Small intestine (tissue), 7 donors: ENCODE results near the gene ZFC3H1. TPM values are rescaled to one million over a fixed set of nuclear protein-coding genes. Genes with fewer than 3 reads are reported as not detected.

Experiments used
- DNase-seq, 2 donors: peaks; one replicate each; pipeline versions ENCODE4 v3.0.0 to v3.0.0-alpha.2; 2013
- FAIRE-seq: peaks from 2 replicates; lab custom pipeline; 2012; peaks lifted over from hg19 to GRCh38; lab: Jason Lieb, UNC
- H3K27ac ChIP-seq, 3 donors: one replicate each; pipeline ENCODE4 v1.5.1; 2013; ENCODE audit warnings: low read length in 2 of 3, mild to moderate bottlenecking in 2 of 3, control low read depth in 1 of 3, inconsistent platforms in 1 of 3, low read depth in 1 of 3, moderate library complexity in 1 of 3
- H3K27me3 ChIP-seq, 3 donors: one replicate each; pipeline ENCODE4 v1.6.1; 2013; ENCODE audit warnings: low read length in 3 of 3, inconsistent platforms in 1 of 3; ENCODE audit not compliant: control insufficient read depth in 3 of 3, insufficient read depth in 3 of 3
- H3K36me3 ChIP-seq, 3 donors: one replicate each; pipeline ENCODE4 v1.6.1; 2013; ENCODE audit warnings: low read length in 3 of 3, inconsistent platforms in 1 of 3, low read depth in 1 of 3, mild to moderate bottlenecking in 1 of 3, moderate library complexity in 1 of 3; ENCODE audit not compliant: control insufficient read depth in 3 of 3, insufficient read depth in 2 of 3
- H3K4me1 ChIP-seq, 3 donors: one replicate each; pipeline ENCODE4 v1.6.1; 2013; ENCODE audit warnings: low read length in 2 of 3, inconsistent platforms in 1 of 3, low read depth in 1 of 3, mild to moderate bottlenecking in 1 of 3, moderate library complexity in 1 of 3; ENCODE audit not compliant: control insufficient read depth in 3 of 3, insufficient read depth in 2 of 3
- H3K4me3 ChIP-seq, 3 donors: one replicate each; pipeline ENCODE4 v1.5.1; 2013; ENCODE audit warnings: low read length in 3 of 3, control low read depth in 1 of 3, inconsistent platforms in 1 of 3, low read depth in 1 of 3, mild to moderate bottlenecking in 1 of 3, moderate library complexity in 1 of 3
- H3K9me3 ChIP-seq, 2 donors: one replicate each; pipeline ENCODE4 v1.6.1; 2013; ENCODE audit warnings: low read depth in 1 of 2, low read length in 1 of 2; ENCODE audit not compliant: control insufficient read depth in 2 of 2, insufficient read depth in 1 of 2
- WGBS, 3 donors: extraction: QIAGEN DNeasy Blood & Tissue Kit; methylation state at CpG; one replicate each; pipeline ENCODE4 v1.1.7; 2013; 5-methylcytosine and 5-hydroxymethylcytosine counted together
- polyA plus RNA-seq, 4 donors: library from polyadenylated mRNA; stranded (reverse) in 3 of 4; unstranded in 1 of 4; fragments of 200-250 nt in 3 of 4; fragments of 120-200 nt in 1 of 4; gene quantifications; one replicate each; pipeline versions ENCODE4 v1.2.1 to v1.2.3, GENCODE V29; 2013
- donor health status: healthy with polysubstance abuse.
- donor health status: control.
- donor health status: control.
- donor health status: Bipolar disorder and iron deficiency.
- donor health status: healthy.

The ZFC3H1 gene
- polyA plus RNA-seq, 4 donors: 10.5 to 74.6 (median 11.3) TPM

GRCh38 chr12:71685914-71686657, 22.4 kb upstream of the ZFC3H1 start, which contains the start of gene TMEM19:
Gene TMEM19, plus strand, starts transcription at chr12:71686082. Its CDS starts 599 bp downstream, at chr12:71686681.
- H3K4me3 ChIP-seq: peak within 1 kb of the TSS; percentile 53 to 85 (median 77)
- H3K27ac ChIP-seq: peak within 1 kb of the TSS; percentile 83 to 97 (median 88)
- peak; percentile 93 to 96 for DNase-seq
- no peaks in the 10 kb centered on the region for H3K27me3 ChIP-seq
- FAIRE-seq: no peak
- H3K36me3 ChIP-seq: no peaks in the 10 kb centered on the region
- 0% methylated on average over 55 to 63 of the region's 63 CpGs for WGBS, 3 donors
- peaks cover 0 to 4% (median 1%) of the 10 kb centered on the region in 3 donors for H3K4me1 ChIP-seq
- H3K9me3 ChIP-seq: no peaks in the 10 kb centered on the region

- DNase-seq (no peak), FAIRE-seq (no peak)
- 6 to 24% (median 20%) methylated on average over 19 of the region's 19 CpGs for WGBS, 3 donors
- Histone ChIP-seq H3K27ac (peak overlapping the region; percentile 83 to 97 (median 88)), H3K4me1 (peaks cover 0 to 4% (median 1%) of the 10 kb centered on the region in 3 donors), H3K9me3 (no peaks in the 10 kb centered on the region), H3K36me3 (no peaks in the 10 kb centered on the region), H3K27me3 (no peaks in the 10 kb centered on the region), H3K4me3 (peak overlapping the region; percentile 53 to 85 (median 77))
Observed at GRCh38 chr12:71685312-71685906, 21.8 kb upstream of the ZFC3H1 start.

DNA sequence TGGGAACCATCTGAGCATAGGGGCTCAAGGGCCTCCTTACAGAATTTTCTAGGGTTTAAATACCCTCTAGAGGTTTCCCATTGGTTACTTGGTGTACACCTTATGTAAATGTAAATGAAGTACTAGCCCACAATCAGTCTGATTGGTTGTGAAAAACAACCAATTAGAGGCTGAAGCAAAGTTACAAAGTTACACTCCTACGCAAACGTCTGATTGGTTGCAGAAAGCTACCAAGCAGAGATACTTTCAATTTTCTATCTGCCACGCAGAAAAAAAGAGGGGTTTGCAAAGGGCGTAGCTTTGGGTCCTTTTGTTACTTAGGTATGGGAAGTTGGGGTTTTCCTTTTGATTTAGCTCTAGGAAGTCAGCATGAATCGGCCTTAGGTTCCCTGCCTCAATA, 20.4 kb upstream of the ZFC3H1 start:
- no peaks in the 10 kb centered on the region for H3K9me3 ChIP-seq
- H3K27ac ChIP-seq: no peak overlapping the region
- peak in 1 of 2 donors; percentile 7 for DNase-seq
- no peaks in the 10 kb centered on the region for H3K27me3 ChIP-seq
- no peak for FAIRE-seq
- 62 to 73% (median 67%) methylated on average over 5 of the region's 5 CpGs for WGBS, 3 donors
- H3K36me3 ChIP-seq: no peaks in the 10 kb centered on the region
- H3K4me1 ChIP-seq: peaks cover 0 to 4% (median 1%) of the 10 kb centered on the region in 3 donors
- H3K4me3 ChIP-seq: no peak overlapping the region

- DNase-seq: no peak
- H3K27ac ChIP-seq: no peak overlapping the region
- H3K4me1 ChIP-seq: peaks cover 0 to 4% (median 1%) of the 10 kb centered on the region in 3 donors
- H3K36me3 ChIP-seq: no peaks in the 10 kb centered on the region
- 84 to 94% (median 89%) methylated on average over 5 of the region's 5 CpGs for WGBS, 3 donors
- H3K27me3 ChIP-seq: no peaks in the 10 kb centered on the region
- no peak overlapping the region for H3K4me3 ChIP-seq
- H3K9me3 ChIP-seq: no peaks in the 10 kb centered on the region
- FAIRE-seq: no peak
Observed at GRCh38 chr12:71683633-71684032, 20.0 kb upstream of the ZFC3H1 start.

DNA sequence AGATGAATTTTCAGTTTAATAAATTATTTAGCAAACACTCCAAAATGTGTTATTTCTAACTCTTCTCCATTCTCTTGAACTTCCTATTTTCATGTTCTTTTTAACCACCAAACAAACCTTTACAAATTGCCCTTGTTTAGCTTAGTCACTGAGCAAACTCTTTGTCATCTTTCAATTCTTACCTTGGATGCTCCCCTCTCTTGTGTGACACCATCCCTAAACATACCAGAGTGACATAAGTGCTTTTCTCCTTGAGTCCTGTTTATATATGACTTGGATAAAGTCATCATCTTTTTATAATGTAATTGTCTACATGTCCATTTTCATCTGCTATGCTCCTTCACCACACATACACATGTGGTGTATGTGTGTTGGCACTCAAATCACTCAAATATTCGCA, 18.8 kb upstream of the ZFC3H1 start:
- Histone ChIP-seq H3K36me3 (no peaks in the 10 kb centered on the region), H3K4me1 (peaks cover 0 to 4% (median 0%) of the 10 kb centered on the region in 3 donors), H3K27me3 (no peaks in the 10 kb centered on the region), H3K9me3 (no peaks in the 10 kb centered on the region), H3K27ac (no peak overlapping the region), H3K4me3 (no peak overlapping the region)
- DNase-seq (no peak), FAIRE-seq (no peak)
- WGBS, 3 donors: 89 to 93% (median 90%) methylated on average over 1 of the region's 1 CpG

- H3K4me1 ChIP-seq: no peaks in the 10 kb centered on the region
- DNase-seq (peak; percentile 21 to 28), FAIRE-seq (no peak)
- H3K9me3 ChIP-seq: no peaks in the 10 kb centered on the region
- H3K27me3 ChIP-seq: no peaks in the 10 kb centered on the region
- H3K36me3 ChIP-seq: no peaks in the 10 kb centered on the region
- no peak overlapping the region for H3K27ac ChIP-seq
- H3K4me3 ChIP-seq: no peak overlapping the region
- 15 to 59% (median 39%) methylated on average over 1 of the region's 1 CpG for WGBS, 3 donors
Observed at GRCh38 chr12:71671816-71672215, 8.2 kb upstream of the ZFC3H1 start.

DNA sequence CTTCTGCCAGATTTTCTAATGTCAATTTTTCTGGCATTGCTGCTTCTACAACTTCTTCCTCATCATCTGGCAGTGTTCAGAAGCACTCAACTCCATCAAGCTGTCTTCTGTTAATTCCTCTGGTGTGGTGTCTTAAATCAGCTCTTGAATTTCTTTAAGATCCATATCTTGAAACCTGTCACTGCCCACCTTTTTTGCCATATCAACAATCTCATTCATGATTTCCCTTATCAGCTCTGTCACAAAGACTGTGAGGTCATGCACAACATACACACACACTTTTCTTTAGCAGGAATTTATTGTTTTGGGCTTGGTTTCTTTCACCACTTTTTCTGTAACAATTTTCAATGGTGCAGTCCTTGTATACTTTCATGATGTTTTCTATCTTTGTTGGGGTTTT, 7.7 kb upstream of the ZFC3H1 start:
- Histone ChIP-seq H3K27ac (no peak overlapping the region), H3K36me3 (peaks cover 0 to under 1% (median 0%) of the 10 kb centered on the region in 3 donors), H3K9me3 (no peaks in the 10 kb centered on the region), H3K4me3 (no peak overlapping the region), H3K27me3 (no peaks in the 10 kb centered on the region), H3K4me1 (no peaks in the 10 kb centered on the region)
- FAIRE-seq (no peak), DNase-seq (no peak)

DNA sequence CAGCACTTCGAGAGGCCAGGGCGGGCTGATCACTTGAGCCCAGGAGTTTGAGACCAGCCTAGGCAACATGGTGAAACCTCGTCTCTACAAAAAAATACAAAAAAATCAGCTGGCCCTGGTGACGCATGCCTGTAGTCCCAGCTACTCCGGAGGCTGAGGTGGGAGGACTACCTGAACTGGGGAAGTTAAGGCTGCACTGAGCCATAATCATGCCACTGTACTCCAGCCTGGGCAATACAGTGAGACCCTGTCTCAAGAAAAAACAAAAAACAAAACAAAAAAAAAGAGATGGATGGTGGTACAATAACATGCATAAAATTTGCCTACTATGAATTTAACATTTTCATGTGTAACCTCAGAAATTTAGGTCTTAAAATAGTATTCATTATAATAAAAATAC, 2.6 kb upstream of the ZFC3H1 start:
- FAIRE-seq (no peak), DNase-seq (no peak)
- no peak overlapping the region for H3K4me3 ChIP-seq
- no peak overlapping the region for H3K27ac ChIP-seq
- H3K9me3 ChIP-seq: no peaks in the 10 kb centered on the region
- H3K27me3 ChIP-seq: no peaks in the 10 kb centered on the region
- WGBS, 3 donors: 90 to 98% (median 95%) methylated on average over 5 of the region's 5 CpGs
- H3K36me3 ChIP-seq: peaks cover 0 to 7% (median 0%) of the 10 kb centered on the region in 3 donors
- peaks cover 0 to 4% (median 0%) of the 10 kb centered on the region in 3 donors for H3K4me1 ChIP-seq
